Vagina (tissue), 2 donors: Measurements from ENCODE around the gene MYO15B.

Experiments
- POLR2A ChIP-seq, 2 donors: fragments of 450-650 bp; IDR thresholded peaks; one replicate each; pipeline ENCODE4 v1.6.1; 2017; ENCODE audit warnings: antibody characterized with exemption in 2 of 2, mild to moderate bottlenecking in 2 of 2, moderate library complexity in 2 of 2
- POLR2AphosphoS5 ChIP-seq, 2 donors: sonication (generic); formaldehyde crosslinking; IDR thresholded peaks; one replicate each; pipeline ENCODE4 v1.9.0; 2017; ENCODE audit warnings: antibody characterized with exemption in 2 of 2, mild to moderate bottlenecking in 2 of 2, low read depth in 1 of 2; ENCODE audit not compliant: insufficient read depth in 1 of 2
- TF ChIP-seq, protein P1 (sequence below), 3 experiments: fragments of 450-650 bp in 2 of 3; fragments of 200-600 bp in 1 of 3; sonication (generic) in 1 of 3; IDR thresholded peaks; one replicate each; pipeline ENCODE4 v1.5.1; 2017 to 2019; ENCODE audit warnings: antibody characterized with exemption in 3 of 3, mild to moderate bottlenecking in 2 of 3, moderate library complexity in 2 of 3

DNA sequence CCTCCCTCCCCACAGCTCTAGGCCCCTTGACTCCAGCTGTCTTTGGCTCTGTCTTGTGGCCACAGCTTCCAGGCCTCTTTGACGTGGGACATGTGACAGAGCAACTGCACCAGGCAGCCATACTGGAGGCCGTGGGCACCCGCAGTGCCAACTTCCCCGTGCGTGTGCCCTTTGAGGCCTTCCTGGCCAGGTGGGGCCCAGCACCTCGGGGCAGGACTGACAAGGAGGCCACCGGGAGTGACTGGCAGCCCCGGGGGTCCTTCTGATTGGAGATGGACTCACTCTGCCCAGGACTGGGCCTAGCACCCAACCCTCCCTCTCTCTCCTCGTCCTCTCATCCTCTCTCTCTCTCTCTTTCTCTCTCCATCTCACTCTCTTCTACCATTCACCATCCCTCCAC, 15.5 kb downstream of the MYO15B start:
- TF ChIP-seq, protein P1, sequence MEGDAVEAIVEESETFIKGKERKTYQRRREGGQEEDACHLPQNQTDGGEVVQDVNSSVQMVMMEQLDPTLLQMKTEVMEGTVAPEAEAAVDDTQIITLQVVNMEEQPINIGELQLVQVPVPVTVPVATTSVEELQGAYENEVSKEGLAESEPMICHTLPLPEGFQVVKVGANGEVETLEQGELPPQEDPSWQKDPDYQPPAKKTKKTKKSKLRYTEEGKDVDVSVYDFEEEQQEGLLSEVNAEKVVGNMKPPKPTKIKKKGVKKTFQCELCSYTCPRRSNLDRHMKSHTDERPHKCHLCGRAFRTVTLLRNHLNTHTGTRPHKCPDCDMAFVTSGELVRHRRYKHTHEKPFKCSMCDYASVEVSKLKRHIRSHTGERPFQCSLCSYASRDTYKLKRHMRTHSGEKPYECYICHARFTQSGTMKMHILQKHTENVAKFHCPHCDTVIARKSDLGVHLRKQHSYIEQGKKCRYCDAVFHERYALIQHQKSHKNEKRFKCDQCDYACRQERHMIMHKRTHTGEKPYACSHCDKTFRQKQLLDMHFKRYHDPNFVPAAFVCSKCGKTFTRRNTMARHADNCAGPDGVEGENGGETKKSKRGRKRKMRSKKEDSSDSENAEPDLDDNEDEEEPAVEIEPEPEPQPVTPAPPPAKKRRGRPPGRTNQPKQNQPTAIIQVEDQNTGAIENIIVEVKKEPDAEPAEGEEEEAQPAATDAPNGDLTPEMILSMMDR (IDR thresholded peaks at IDR 0.05): no peak
- TF ChIP-seq POLR2AphosphoS5 (IDR thresholded peaks at IDR 0.05; ENCODE audit: insufficient read depth in 1 of 2, low read depth in 1 of 2) (no peak), POLR2A (IDR thresholded peaks at IDR 0.05) (no peak)
